GM08714 (cell line): ENCODE results near the gene HEXIM2.
"Not testable (repeated sequence)": the region's sequence is repeated elsewhere in the genome, so short reads cannot be mapped to it uniquely, and the experiment has no call there.

Experiments
- H3K4me3 ChIP-seq: fragments of 200-500 bp; sonication (Bioruptor generic); 2 replicates; pipeline ENCODE4 v1.5.1; 2014; ENCODE audit warnings: mild to moderate bottlenecking, low read length, inconsistent platforms
- ZNF274 ChIP-seq: IDR thresholded peaks from 2 replicates; pipeline ENCODE4 v1.6.1; 2012; ENCODE audit warnings: mild to moderate bottlenecking, low read depth, low read length

The HEXIM2 gene

DNA sequence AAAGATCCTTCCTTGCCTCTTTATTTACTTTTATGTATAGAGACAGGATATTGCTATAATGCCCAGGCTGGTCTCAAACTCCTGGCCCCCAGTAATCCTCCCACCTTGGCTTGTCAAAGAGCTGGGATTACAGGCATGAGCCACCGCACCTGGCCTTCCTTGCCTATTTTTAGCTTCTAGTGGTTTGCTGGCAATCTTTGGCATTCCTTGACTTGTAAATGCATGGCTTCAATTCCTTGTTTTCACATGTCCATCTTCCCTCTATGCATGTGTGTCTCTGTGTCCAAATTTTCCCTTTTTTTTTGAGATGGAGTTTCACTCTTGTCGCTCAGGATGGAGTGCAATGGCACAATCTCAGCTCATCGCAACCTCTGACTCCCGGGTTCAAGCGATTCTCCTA is 22.5 kb downstream of the HEXIM2 start:
- no peak for TF ChIP-seq ZNF274
- H3K4me3 ChIP-seq = no peak overlapping the region

GRCh38 chr17:45186801-45187354 is 25.2 kb downstream of the HEXIM2 start:
- no peak overlapping the region for H3K4me3 ChIP-seq
- no peak for TF ChIP-seq ZNF274

GRCh38 chr17:45189009-45189408 is 27.3 kb downstream of the HEXIM2 start:
- H3K4me3 ChIP-seq = no peak overlapping the region
- TF ChIP-seq ZNF274 = no peak

- TF ChIP-seq ZNF274 = no peak
- no peak overlapping the region for H3K4me3 ChIP-seq
These were observed 29.0 kb downstream of the HEXIM2 start for GRCh38 chr17:45190503-45191255.

DNA sequence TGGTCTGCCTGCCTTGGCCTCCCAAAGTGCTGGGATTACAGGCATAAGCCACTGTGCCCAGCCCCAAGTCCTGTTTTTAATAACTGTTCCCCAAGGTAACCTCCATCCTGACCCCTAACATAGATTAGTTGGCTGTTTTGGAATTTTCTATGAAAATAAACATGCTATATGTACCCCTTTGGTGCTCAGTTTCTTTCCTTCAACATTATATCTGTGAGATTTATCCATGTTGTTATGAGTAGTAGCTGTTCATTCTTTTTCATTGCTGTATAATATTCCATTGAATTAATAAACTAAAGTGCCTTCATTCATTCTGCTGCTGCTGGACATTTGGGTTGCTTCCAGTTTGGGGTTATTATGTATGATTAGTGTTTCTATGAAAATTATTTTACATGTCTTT is 33.7 kb downstream of the HEXIM2 start:
- no peak overlapping the region for H3K4me3 ChIP-seq
- TF ChIP-seq ZNF274 = no peak

DNA sequence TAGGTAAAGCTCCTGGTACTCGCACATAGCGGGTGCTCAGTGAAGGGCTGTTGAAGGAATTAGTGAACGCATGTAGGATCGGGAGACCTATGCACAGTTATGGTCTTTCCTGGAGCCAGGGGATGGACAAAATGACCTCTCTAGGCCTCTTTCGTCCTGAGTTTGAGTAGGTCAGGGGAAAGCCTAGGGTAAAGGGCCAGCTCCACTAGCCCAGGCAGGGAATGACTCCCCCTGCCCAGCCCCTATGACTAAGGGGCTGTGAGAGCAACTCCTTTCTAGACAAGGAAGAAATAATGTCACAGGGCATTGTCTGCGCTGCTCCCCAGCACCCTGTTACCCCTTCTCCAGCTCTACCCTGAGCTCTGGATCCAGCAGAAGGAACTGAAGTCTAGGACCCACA is 35.4 kb downstream of the HEXIM2 start:
- H3K4me3 ChIP-seq = no peak overlapping the region
- TF ChIP-seq ZNF274 = no peak

- no peak overlapping the region for H3K4me3 ChIP-seq
- no peak for TF ChIP-seq ZNF274
These were observed 36.1 kb downstream of the HEXIM2 start for GRCh38 chr17:45197555-45198334.

GRCh38 chr17:45200701-45201100 is 39.0 kb downstream of the HEXIM2 start:
- no peak for TF ChIP-seq ZNF274
- H3K4me3 ChIP-seq = no peak overlapping the region

DNA sequence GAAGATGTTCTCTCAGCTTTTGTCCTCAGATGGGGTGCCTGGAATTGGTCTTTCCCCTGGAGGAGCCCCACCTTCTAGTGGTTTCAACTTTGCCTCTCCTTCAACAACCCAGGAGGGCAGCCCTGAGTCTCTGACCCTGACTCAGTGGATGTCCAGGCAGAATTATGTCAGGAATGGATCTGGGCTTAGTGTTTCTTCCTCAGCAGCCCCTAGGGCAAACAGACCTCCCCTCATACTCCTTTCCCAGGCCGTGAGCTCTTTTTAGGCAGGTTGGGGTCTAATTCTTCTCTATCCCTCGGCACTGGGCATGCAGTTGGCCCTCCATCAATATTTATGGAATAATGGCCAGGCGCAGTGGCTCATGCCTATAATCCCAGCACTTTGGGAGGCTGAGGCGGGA is 39.8 kb downstream of the HEXIM2 start:
- no peak overlapping the region for H3K4me3 ChIP-seq
- no peak for TF ChIP-seq ZNF274

GRCh38 chr17:45201880-45202279 is 40.2 kb downstream of the HEXIM2 start:
- H3K4me3 ChIP-seq = not testable (repeated sequence)

- no peak overlapping the region for H3K4me3 ChIP-seq
- TF ChIP-seq ZNF274 = no peak
These were observed 57.4 kb downstream of the HEXIM2 start for GRCh38 chr17:45218895-45219661.
